ENCODE results near the gene FCAMR.

The FCAMR gene

GRCh38 chr1:206944703-206945102, 25.6 kb downstream of the FCAMR start:
- TF ChIP-seq CTCF (conservative IDR thresholded peaks at IDR 0.05; ENCODE audit: low read depth) = no peak
- DNase-seq (ENCODE audit: low spot score) = no peak
- ChIA-PET POLR2A (ENCODE audit: low non-redundant PET) (no interaction called here), CTCF (no interaction called here)
- H3K27ac ChIP-seq = no peak overlapping the region

GRCh38 chr1:206941766-206942418, 28.4 kb downstream of the FCAMR start:
- TF ChIP-seq CTCF (conservative IDR thresholded peaks at IDR 0.05; ENCODE audit: low read depth) = no peak
- no peak for DNase-seq (ENCODE audit: low spot score)
- H3K27ac ChIP-seq = no peak overlapping the region
- ChIA-PET CTCF (interaction anchor here (0.7 to 0.9 kb wide), 2 partner anchors 10 to 512 kb away, joined by 3 read pairs; partner anchors contain the start of gene CR2), POLR2A (ENCODE audit: low non-redundant PET) (no interaction called here)

- ChIA-PET CTCF (interaction anchor here (0.6 kb wide), 1 partner anchor 1095 kb away, joined by 3 read pairs; no protein-coding TSS in a partner anchor), POLR2A (ENCODE audit: low non-redundant PET) (no interaction called here)
- DNase-seq (ENCODE audit: low spot score) = no peak
- no peak for TF ChIP-seq CTCF (conservative IDR thresholded peaks at IDR 0.05; ENCODE audit: low read depth)
- no peak overlapping the region for H3K27ac ChIP-seq
These were observed 29.7 kb downstream of the FCAMR start for GRCh38 chr1:206940588-206940936.

- ChIA-PET CTCF (interaction anchor here (0.6 kb wide), 1 partner anchor 1094 kb away, joined by 3 read pairs; no protein-coding TSS in a partner anchor), POLR2A (ENCODE audit: low non-redundant PET) (no interaction called here)
- no peak for TF ChIP-seq CTCF (conservative IDR thresholded peaks at IDR 0.05; ENCODE audit: low read depth)
These were observed 30.2 kb downstream of the FCAMR start for GRCh38 chr1:206939841-206940587.

GRCh38 chr1:206939131-206939530, 31.1 kb downstream of the FCAMR start:
- ChIA-PET CTCF (no interaction called here), POLR2A (ENCODE audit: low non-redundant PET) (no interaction called here)
- H3K27ac ChIP-seq = no peak overlapping the region
- TF ChIP-seq CTCF (conservative IDR thresholded peaks at IDR 0.05; ENCODE audit: low read depth) = no peak
- no peak for DNase-seq (ENCODE audit: low spot score)

More at GRCh38 chr1:206939841-206940587, 30.2 kb downstream of the FCAMR start:
- no peak overlapping the region for H3K27ac ChIP-seq
- DNase-seq (ENCODE audit: low spot score) = no peak

GRCh38 chr1:206937425-206937824, 32.8 kb downstream of the FCAMR start:
- no peak for DNase-seq (ENCODE audit: low spot score)
- TF ChIP-seq CTCF (conservative IDR thresholded peaks at IDR 0.05; ENCODE audit: low read depth) = no peak
- CTCF ChIA-PET = no interaction called here
- POLR2A ChIA-PET (ENCODE audit: low non-redundant PET) = no interaction called here
- H3K27ac ChIP-seq = no peak overlapping the region

All from RWPE1 (cell line).